ENCODE results near the gene ALPG. TPM values are rescaled to one million over a fixed set of nuclear protein-coding genes. Genes with fewer than 3 reads are reported as not detected.

Gene ALPG
- total RNA-seq, 2 experiments from 2014 or later: not detected

- no peak overlapping the region for H3K27ac Mint-ChIP-seq
- no peak for DNase-seq
Measured at GRCh38 chr2:232459419-232460035, 52.9 kb downstream of the ALPG start.

GRCh38 chr2:232460171-232460570 is 53.5 kb downstream of the ALPG start:
- H3K9me3 Mint-ChIP-seq: no peaks in the 10 kb centered on the region
- H3K4me1 Mint-ChIP-seq: no peaks in the 10 kb centered on the region
- no peak overlapping the region for H3K27ac Mint-ChIP-seq
- H3K4me3 Mint-ChIP-seq: no peak overlapping the region
- peaks cover 17% of the 10 kb centered on the region for H3K27me3 Mint-ChIP-seq
- DNase-seq: no peak
- H3K36me3 Mint-ChIP-seq: no peaks in the 10 kb centered on the region

More at GRCh38 chr2:232459419-232460035, 52.9 kb downstream of the ALPG start:
- Mint-ChIP-seq H3K4me3 (no peak overlapping the region), H3K4me1 (no peaks in the 10 kb centered on the region), H3K27me3 (peaks cover 17% of the 10 kb centered on the region), H3K9me3 (no peaks in the 10 kb centered on the region), H3K36me3 (no peaks in the 10 kb centered on the region)

Other genes with a start within 250 kb of the ALPG start
- not detected for gene ALPP, start 28.1 kb upstream of the ALPG start, total RNA-seq
- not detected for gene ALPI, start 49.3 kb downstream of the ALPG start, total RNA-seq
- gene ECEL1, start 81.0 kb downstream of the ALPG start, total RNA-seq: under 1 TPM; 0.12 to 0.14 TPM
- gene PRSS56, start 113.5 kb downstream of the ALPG start, total RNA-seq: not detected
- gene CHRND, start 119.3 kb downstream of the ALPG start, total RNA-seq: not detected
- not detected for gene CHRNG, start 132.8 kb downstream of the ALPG start, total RNA-seq
- 1 to 10 TPM; 6.9 to 7.0 TPM for gene TIGD1, start 143.7 kb downstream of the ALPG start, total RNA-seq
- 10 to 100 TPM; 70.1 to 71.8 TPM for gene EIF4E2, start 143.8 kb downstream of the ALPG start, total RNA-seq
- gene EFHD1, start 226.8 kb downstream of the ALPG start, total RNA-seq: 1 to 10 TPM in 1 of 2 experiments, under 1 TPM in 1; 0.78 to 1.1 TPM